IMR-90 (cell line): ENCODE results near the gene RING1. TPM values are rescaled to one million over a fixed set of nuclear protein-coding genes. Genes with fewer than 3 reads are reported as not detected.

Experiments
- ATAC-seq: fragments of 200-7000 bp; cut with Tn5 transposase; 2 replicates; pipeline ENCODE4 v1.9.1; 2020; ENCODE audit warnings: low read depth, mild to moderate bottlenecking, moderate library complexity
- BruUV-seq: library from RNA; stranded (reverse); fragments of 400-500 nt; replicated peaks from 2 replicates; lab custom pipeline; 2021; lab: Mats Ljungman, UMichigan
- CTCF ChIA-PET: fragments of 300-600 bp; formaldehyde crosslinking; extraction: SDS; loops from one replicate; lab custom pipeline; 2021; ENCODE audit warnings: antibody characterized with exemption; lab: Yijun Ruan, JAX
- POLR2A ChIA-PET: fragments of 300-600 bp; sonication (Branson Sonifier 250); formaldehyde crosslinking; loops from one replicate; lab custom pipeline; 2022; ENCODE audit warnings: antibody characterized with exemption; ENCODE audit not compliant: unreplicated experiment; lab: Charles Lee
- DNase-seq: peaks from one replicate; pipeline ENCODE4 v3.0.0; 2013
- H2AFZ ChIP-seq: replicated peaks from 2 replicates; pipeline ENCODE3; 2013; ENCODE audit warnings: low read length, mild to moderate bottlenecking; ENCODE audit not compliant: poor library complexity
- H2AK5ac ChIP-seq: 2 replicates; pipeline ENCODE4 v1.6.1; 2013; ENCODE audit warnings: low read depth, low read length, inconsistent platforms
- H2AK9ac ChIP-seq: replicated peaks from 2 replicates; pipeline ENCODE3; 2013; ENCODE audit warnings: mild to moderate bottlenecking, low read depth, low read length, moderate library complexity; ENCODE audit not compliant: poor library complexity
- H2BK120ac ChIP-seq: 2 replicates; pipeline ENCODE4 v1.6.1; 2013; ENCODE audit warnings: low read depth, low read length, inconsistent platforms
- H2BK15ac ChIP-seq: 3 replicates; pipeline ENCODE4 v1.6.1; 2013; ENCODE audit warnings: low read depth, low read length, inconsistent platforms
- H2BK20ac ChIP-seq: 2 replicates; pipeline ENCODE4 v1.6.1; 2013; ENCODE audit warnings: low read depth, mild to moderate bottlenecking, inconsistent platforms, low read length, moderate library complexity
- H2BK5ac ChIP-seq: 2 replicates; pipeline ENCODE4 v1.6.1; 2013; ENCODE audit warnings: mild to moderate bottlenecking, low read depth, low read length, inconsistent platforms; ENCODE audit not compliant: poor library complexity, severe bottlenecking
- H3K14ac ChIP-seq: replicated peaks from 2 replicates; pipeline ENCODE4 v1.6.1; 2013; ENCODE audit warnings: low read depth, low read length, inconsistent platforms
- H3K18ac ChIP-seq: 2 replicates; pipeline ENCODE4 v1.6.1; 2013; ENCODE audit warnings: low read depth, low read length, control low read depth
- H3K23ac ChIP-seq: 2 replicates; pipeline ENCODE4 v1.6.1; 2013; ENCODE audit warnings: low read depth, low read length, inconsistent platforms
- H3K27ac ChIP-seq: 2 replicates; pipeline ENCODE4 v1.5.1; 2013; ENCODE audit warnings: mild to moderate bottlenecking, control low read depth, low read length; ENCODE audit not compliant: insufficient read depth
- H3K27me3 ChIP-seq: 2 replicates; pipeline ENCODE4 v1.6.1; 2013; ENCODE audit warnings: low read length; ENCODE audit not compliant: control insufficient read depth, insufficient read depth
- H3K36me3 ChIP-seq: 2 replicates; pipeline ENCODE4 v1.6.1; 2013; ENCODE audit warnings: low read length, mixed read lengths; ENCODE audit not compliant: control insufficient read depth, insufficient read depth
- H3K4ac ChIP-seq: 2 replicates; pipeline ENCODE4 v1.6.1; 2013; ENCODE audit warnings: low read depth, low read length, inconsistent platforms
- H3K4me1 ChIP-seq: 2 replicates; pipeline ENCODE4 v1.6.1; 2013; ENCODE audit warnings: low read length, mixed read lengths; ENCODE audit not compliant: control insufficient read depth, insufficient read depth
- H3K4me2 ChIP-seq: 2 replicates; pipeline ENCODE4 v1.6.1; 2013; ENCODE audit warnings: low read depth, mild to moderate bottlenecking, control low read depth, low read length, moderate library complexity
- H3K4me3 ChIP-seq: 2 replicates; pipeline ENCODE4 v1.5.1; 2013; ENCODE audit warnings: low read depth, mild to moderate bottlenecking, control low read depth, low read length, moderate library complexity; ENCODE audit not compliant: insufficient read depth
- H3K56ac ChIP-seq: 2 replicates; pipeline ENCODE4 v1.6.1; 2013; ENCODE audit warnings: low read length, inconsistent platforms; ENCODE audit not compliant: insufficient read depth; ENCODE audit errors: extremely low read depth
- H3K79me1 ChIP-seq, 2 experiments: 2 replicates each; pipeline ENCODE4 v1.6.1; 2013; ENCODE audit warnings: low read length in 2 of 2, inconsistent platforms in 1 of 2, low read depth in 1 of 2
- H3K9ac ChIP-seq: 2 replicates; pipeline ENCODE4 v1.6.1; 2013; ENCODE audit warnings: low read depth, low read length, control low read depth
- H3K9me1 ChIP-seq: 2 replicates; pipeline ENCODE4 v1.6.1; 2013; ENCODE audit warnings: low read length, inconsistent platforms; ENCODE audit not compliant: insufficient read depth
- H3K9me3 ChIP-seq: 2 replicates; pipeline ENCODE4 v1.6.1; 2013; ENCODE audit warnings: low read length; ENCODE audit not compliant: control insufficient read depth, insufficient read depth
- H4K20me1 ChIP-seq: 2 replicates; pipeline ENCODE4 v1.6.1; 2013; ENCODE audit warnings: low read length, inconsistent platforms; ENCODE audit not compliant: insufficient read depth
- H4K5ac ChIP-seq: 2 replicates; pipeline ENCODE4 v1.6.1; 2013; ENCODE audit warnings: mild to moderate bottlenecking, low read depth, low read length, control low read depth
- H4K8ac ChIP-seq, 2 experiments: 2 replicates each; pipeline ENCODE4 v1.6.1; 2013; ENCODE audit warnings: low read depth in 2 of 2, low read length in 2 of 2, control low read depth in 1 of 2, inconsistent platforms in 1 of 2
- H4K91ac ChIP-seq: 2 replicates; pipeline ENCODE4 v1.6.1; 2013; ENCODE audit warnings: low read depth, low read length, inconsistent platforms; ENCODE audit not compliant: insufficient read depth
- BHLHE40 ChIP-seq: fragments of 150-350 bp; IDR thresholded peaks from 2 replicates; pipeline ENCODE4 v1.6.1; 2016; ENCODE audit warnings: mild to moderate bottlenecking, low read depth, low read length
- CEBPB ChIP-seq: IDR thresholded peaks from 2 replicates; pipeline ENCODE4 v1.6.1; 2012; ENCODE audit warnings: low read depth, low read length, improper control_type of control experiment
- CHD1 ChIP-seq: IDR thresholded peaks from 2 replicates; pipeline ENCODE4 v1.6.1; 2012; ENCODE audit warnings: low read depth, low read length, improper control_type of control experiment
- ELK1 ChIP-seq: fragments of 150-350 bp; IDR thresholded peaks from 2 replicates; pipeline ENCODE4 v1.6.1; 2016; ENCODE audit warnings: low read depth, mild to moderate bottlenecking, low read length, moderate library complexity, borderline replicate concordance
- FOS ChIP-seq: fragments of 150-350 bp; IDR thresholded peaks from 2 replicates; pipeline ENCODE4 v1.6.1; 2016; ENCODE audit warnings: low read depth, low read length
- MXI1 ChIP-seq: IDR thresholded peaks from 2 replicates; pipeline ENCODE4 v1.6.1; 2012; ENCODE audit warnings: low read depth, mild to moderate bottlenecking, low read length, moderate library complexity, borderline replicate concordance
- NFE2L2 ChIP-seq: fragments of 150-350 bp; IDR thresholded peaks from 2 replicates; pipeline ENCODE4 v1.6.1; 2016; ENCODE audit warnings: low read depth, mild to moderate bottlenecking, low read length
- POLR2A ChIP-seq: IDR thresholded peaks from 2 replicates; pipeline ENCODE4 v1.6.1; 2012; ENCODE audit warnings: mild to moderate bottlenecking, low read depth, low read length
- RAD21 ChIP-seq: IDR thresholded peaks from 2 replicates; pipeline ENCODE4 v1.6.1; 2012; ENCODE audit warnings: low read length, improper control_type of control experiment
- RCOR1 ChIP-seq: IDR thresholded peaks from 2 replicates; pipeline ENCODE4 v1.6.1; 2012; ENCODE audit warnings: mild to moderate bottlenecking, low read length, improper control_type of control experiment; ENCODE audit not compliant: insufficient replicate concordance
- RFX5 ChIP-seq: IDR thresholded peaks from 2 replicates; pipeline ENCODE4 v1.8.0; 2012; ENCODE audit warnings: low read depth, mild to moderate bottlenecking, low read length, moderate library complexity
- dilution Hi-C: fragments of 300-500 bp; cut with HindIII; formaldehyde crosslinking; loops from one replicate; pipeline ENCODE4 v1.14.3; 2018; ENCODE audit warnings: low sequenced_read_pairs; ENCODE audit not compliant: unreplicated experiment
- in situ Hi-C: fragments of 300-500 bp; cut with MboI; formaldehyde crosslinking; loops from 3 replicates; pipeline ENCODE4 v1.14.3; 2019; ENCODE audit warnings: low sequenced_read_pairs, inconsistent platforms, mixed read lengths
- intact Hi-C: fragments of 100-400 bp; cut with micrococcal nuclease; formaldehyde crosslinking; loops from 2 replicates; pipeline ENCODE4 v1.10.0; 2022
- polyA plus RNA-seq, 3 experiments: library from polyadenylated mRNA; depleted of rRNA; stranded (reverse); fragments of >200 nt; gene quantifications; 2 replicates each; pipeline ENCODE4 v1.2.3, GENCODE V29; 2012; ENCODE audit warnings: low replicate concordance in 1 of 3
- total RNA-seq: library from RNA; depleted of rRNA; stranded (reverse); fragments of >200 nt; gene quantifications from 2 replicates; pipeline ENCODE4 v1.2.3, GENCODE V29; 2012

Gene RING1
- total and polyA plus RNA-seq, 2 of the 4 experiments (the other 2 are of a cell fraction), result 14.9 to 40.8 TPM

- no peak for TF ChIP-seq CHD1
Measured at GRCh38 chr6:33251395-33252012, 43.2 kb downstream of the RING1 start (continued).

- Histone ChIP-seq H4K5ac (no peak overlapping the region), H2AK5ac (no peak overlapping the region)
- DNase-seq, result no peak
Measured at GRCh38 chr6:33252759-33253158, 44.5 kb downstream of the RING1 start.

More at GRCh38 chr6:33252759-33253158, 44.5 kb downstream of the RING1 start:
- intact Hi-C loops (no loop called here), dilution Hi-C loops (no loop called here), in situ Hi-C loops (no loop called here)
- Histone ChIP-seq H3K9ac (no peak overlapping the region), H4K20me1 (peaks cover 3% of the 10 kb centered on the region; the same call in 1 of the 2 replicates), H4K91ac (no peak overlapping the region), H3K79me1 (peaks cover 3 to 35% of the 10 kb centered on the region in 2 experiments; a peak in 3 of 4 replicates), H3K27me3 (no peaks in the 10 kb centered on the region), H3K9me3 (no peaks in the 10 kb centered on the region), H3K4me1 (peaks cover 12% of the 10 kb centered on the region), H3K56ac (no peak overlapping the region), H3K4ac (no peak overlapping the region), H2AK9ac (no peak overlapping the region), H3K4me2 (no peak overlapping the region), H3K36me3 (peaks cover 11% of the 10 kb centered on the region; the same call in 1 of the 2 replicates), H4K8ac (no peak overlapping the region), H3K14ac (no peak overlapping the region), H2AFZ (no peak overlapping the region), H3K9me1 (peaks cover 11% of the 10 kb centered on the region), H2BK5ac (no peak overlapping the region), H3K23ac (no peak overlapping the region), H2BK20ac (no peak overlapping the region), H2BK120ac (no peak overlapping the region), H3K4me3 (no peak overlapping the region), H3K18ac (no peak overlapping the region), H3K27ac (no peak overlapping the region), H2BK15ac (no peak overlapping the region)
- BruUV-seq, result no TSS peak
- TF ChIP-seq MXI1, result no peak
- no peak for TF ChIP-seq CEBPB
- no peak for TF ChIP-seq NFE2L2
- TF ChIP-seq RFX5, result no peak
- TF ChIP-seq RCOR1, result no peak
- TF ChIP-seq RAD21, result no peak
- no peak for TF ChIP-seq POLR2A
- no peak for TF ChIP-seq ELK1
- no peak for TF ChIP-seq FOS
- no peak for TF ChIP-seq BHLHE40
- ATAC-seq, result no peak
- CTCF ChIA-PET, result no interaction called here
- POLR2A ChIA-PET, result no interaction called here
